Left hindlimb (tissue), 1 donor: Measurements from ENCODE around the gene EXOC1.

Experiments
- DNase-seq: peaks from one replicate; pipeline ENCODE4 v3.0.0-alpha.2; 2018

Gene EXOC1

DNA sequence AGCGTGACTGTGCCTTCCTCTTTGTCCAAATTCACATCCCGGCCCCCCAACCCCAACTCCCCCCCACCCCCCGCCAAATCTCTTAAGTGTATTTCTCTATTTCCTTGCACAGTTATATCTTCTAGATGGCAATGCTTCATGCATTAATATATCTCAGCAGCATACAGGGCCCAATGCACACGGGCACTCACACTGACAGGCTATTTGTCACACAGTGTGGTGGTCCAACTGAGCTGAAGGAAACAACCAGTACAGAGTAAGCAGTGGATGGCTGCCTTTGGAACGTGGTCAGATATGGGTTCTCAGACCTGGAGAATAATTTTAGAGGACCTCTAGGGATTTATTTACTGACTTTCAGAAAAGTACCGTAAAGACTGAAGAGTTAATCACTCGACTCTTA is 681 bp downstream of the EXOC1 start:
- DNase-seq, result peak; percentile 26

DNA sequence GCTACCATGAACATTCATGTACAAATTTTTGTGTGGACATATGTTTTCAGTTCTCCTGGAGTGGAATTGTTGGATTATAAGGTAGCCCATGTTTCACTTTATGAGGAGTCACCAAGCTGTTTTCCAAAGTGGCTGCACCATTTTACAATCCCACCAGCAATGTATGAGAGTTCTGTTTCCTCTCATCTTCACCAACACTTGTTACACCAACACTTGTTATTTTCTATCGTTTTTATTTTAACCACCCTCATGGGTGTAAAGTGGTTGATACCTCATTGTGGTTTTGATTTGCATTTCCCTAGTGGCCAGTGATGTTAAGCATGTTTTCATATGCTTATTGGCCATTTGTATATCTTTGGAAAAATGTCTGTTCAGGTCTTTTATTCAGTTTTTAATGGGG is 4.1 kb downstream of the EXOC1 start:
- no peak for DNase-seq

DNA sequence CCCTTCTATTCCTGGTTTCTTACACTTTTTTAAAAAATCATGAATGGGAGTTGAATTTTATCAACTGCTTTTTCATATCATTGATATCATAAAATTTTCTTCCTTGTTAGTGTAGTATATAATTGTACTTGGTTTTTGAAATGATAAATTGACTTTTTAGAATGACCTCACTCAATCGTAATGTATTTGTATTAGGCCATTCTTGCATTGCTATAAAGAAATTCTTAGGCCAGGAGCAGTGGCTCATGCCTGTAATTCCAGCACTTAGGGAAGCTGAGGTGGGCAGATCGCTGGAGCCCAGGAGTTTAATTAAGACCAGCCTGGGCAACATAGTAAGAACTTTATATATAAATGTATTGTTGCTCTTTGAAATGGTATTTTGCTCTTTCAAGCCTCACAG is 6.3 kb downstream of the EXOC1 start:
- no peak for DNase-seq

DNA sequence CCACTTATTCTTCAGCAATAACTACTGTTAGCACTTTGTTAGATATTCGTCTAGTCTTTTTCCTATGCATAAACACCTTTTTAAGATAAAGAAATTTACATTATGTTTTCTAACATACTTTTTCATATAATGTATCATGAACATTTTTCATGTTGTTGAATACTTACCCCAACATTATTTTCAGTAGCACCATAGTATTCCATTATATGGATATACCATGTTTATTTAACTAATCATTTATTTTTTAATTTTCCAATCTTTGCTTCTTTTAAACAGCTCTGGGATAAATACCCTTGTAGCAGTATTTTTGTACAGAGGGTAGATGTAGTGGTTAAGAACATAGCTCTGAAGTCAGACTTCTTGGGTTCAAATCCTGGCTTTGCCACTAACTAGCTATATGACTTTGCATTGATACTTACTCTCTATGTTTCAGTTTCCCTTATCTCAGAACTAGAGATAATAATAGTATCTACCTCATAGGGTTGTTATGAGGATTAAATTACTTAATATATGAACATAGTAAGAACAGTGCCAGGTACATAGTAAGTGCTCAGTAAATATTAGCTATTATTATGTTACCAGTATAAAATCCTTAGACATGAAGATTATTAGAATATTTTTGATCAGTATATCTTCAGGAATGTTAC is 11.3 kb downstream of the EXOC1 start:
- no peak for DNase-seq

GRCh38 chr4:55865228-55865806 is 11.9 kb downstream of the EXOC1 start:
- DNase-seq, result no peak

- no peak for DNase-seq
These were observed 13.0 kb downstream of the EXOC1 start for GRCh38 chr4:55866290-55866907.

GRCh38 chr4:55866973-55867574 is 13.6 kb downstream of the EXOC1 start:
- no peak for DNase-seq

DNA sequence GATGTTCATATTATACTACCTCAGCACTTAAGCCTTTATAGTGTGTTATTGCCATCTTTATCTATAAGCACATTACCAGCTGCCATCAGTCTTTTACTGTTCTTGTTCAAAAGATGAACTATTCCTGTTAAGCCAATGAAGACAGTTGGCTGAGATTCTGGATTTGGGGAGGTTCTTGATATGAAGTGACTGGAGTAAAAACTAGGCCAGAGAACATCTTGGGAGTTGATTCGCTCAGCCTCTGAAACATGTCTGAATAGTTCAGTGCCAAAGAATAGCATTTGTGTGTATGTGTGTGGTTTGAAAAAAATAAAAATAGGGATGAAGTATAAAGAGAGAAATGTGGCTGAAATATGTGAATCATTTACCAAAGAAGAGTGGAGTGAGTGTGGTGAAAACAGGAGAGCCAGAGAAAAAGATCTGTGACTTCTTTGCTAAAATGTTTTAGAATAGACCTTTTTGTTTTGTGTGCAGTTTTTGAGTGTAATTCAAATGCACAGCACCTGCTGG is 15.2 kb downstream of the EXOC1 start:
- no peak for DNase-seq

DNA sequence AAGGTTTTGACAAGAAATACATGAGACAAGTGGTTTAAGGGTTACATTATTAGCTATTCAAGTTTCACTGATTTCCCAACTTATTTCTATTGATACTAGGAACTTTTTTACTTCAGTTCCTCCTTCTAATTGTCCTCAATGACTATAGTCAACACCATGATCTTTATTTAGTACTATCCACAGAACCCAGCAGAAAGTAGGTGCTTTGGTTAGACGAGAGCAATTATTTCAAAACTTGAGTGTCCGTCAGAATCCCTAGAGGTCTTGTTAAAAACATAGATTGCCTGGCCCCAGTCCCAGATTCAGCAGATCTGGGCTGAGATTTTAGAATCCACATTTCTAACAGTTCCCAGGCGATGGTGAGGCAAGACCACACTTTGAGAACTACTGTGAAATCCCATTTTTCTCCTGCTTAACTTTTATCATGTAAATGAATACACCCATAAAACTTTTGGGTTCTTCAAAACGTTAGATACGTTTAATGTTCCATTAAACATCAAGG is 17.9 kb downstream of the EXOC1 start:
- DNase-seq, result no peak

GRCh38 chr4:55874831-55875230 is 21.4 kb downstream of the EXOC1 start:
- no peak for DNase-seq

DNA sequence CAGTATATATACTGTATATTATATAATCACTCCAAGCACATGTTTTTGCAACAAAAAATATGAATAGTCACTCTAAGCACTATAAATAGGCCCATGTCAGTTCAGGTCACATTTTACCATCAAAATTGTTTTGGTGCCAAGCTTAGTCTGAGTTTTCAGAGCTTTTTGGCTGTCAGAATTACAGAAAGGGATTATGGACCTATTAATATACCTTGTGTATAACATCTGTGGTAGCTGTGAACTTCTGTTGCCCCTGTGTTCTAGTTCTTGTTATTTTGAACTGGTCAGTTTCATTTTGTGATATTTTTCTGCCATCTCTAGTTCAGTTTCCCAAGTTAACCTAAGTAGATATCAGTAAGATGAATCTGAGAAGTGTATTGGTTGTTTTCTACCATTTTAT is 22.9 kb downstream of the EXOC1 start:
- DNase-seq, result no peak

DNA sequence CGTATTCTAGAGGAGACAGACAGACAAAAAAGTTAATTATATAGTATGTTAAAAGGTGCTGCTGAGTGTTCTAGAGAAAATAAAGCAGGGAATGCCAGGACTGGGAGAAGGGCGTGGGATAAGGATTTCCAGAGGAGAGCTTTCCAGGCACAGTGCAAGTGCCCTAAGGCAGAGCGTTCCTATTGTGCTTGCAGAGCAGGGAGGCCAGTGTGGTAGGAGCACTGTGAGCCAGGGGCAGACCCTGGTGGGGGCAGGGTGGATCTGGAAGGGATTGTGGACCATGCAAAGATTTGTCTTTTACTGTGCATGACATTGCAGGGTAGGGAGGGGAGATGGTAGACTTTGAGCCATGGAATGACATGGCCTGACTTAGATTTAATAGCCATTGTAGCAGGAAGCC is 25.8 kb downstream of the EXOC1 start:
- DNase-seq, result no peak

DNA sequence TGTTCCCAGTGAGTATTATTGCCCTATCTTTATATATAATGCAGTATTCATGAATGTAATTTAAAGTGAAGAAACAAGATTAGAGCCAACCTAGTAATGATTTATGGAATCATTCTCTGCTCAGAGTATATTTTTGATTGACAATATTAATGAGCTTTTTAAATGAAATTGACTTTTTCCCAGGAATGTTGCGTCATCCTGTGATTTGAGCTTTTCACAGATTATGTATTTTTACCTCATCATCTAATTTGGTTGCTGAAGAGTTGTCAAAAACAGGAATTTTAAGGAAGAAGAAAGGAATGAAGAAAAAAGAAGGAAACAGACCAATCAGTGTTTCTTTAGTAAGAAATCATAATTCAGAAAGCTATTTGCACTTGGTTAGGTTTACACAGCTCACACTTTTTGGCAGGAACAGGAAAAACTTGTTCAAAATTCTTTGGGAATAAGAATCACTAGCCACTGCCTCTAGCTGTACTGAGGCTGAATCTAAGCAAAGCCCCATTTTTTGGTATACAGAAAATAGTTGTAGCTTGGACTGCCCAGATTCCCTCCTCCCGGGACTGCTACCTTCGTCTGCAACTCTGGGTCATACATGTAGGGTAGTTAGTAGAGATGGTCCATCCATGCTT is 27.3 kb downstream of the EXOC1 start:
- DNase-seq, result no peak

DNA sequence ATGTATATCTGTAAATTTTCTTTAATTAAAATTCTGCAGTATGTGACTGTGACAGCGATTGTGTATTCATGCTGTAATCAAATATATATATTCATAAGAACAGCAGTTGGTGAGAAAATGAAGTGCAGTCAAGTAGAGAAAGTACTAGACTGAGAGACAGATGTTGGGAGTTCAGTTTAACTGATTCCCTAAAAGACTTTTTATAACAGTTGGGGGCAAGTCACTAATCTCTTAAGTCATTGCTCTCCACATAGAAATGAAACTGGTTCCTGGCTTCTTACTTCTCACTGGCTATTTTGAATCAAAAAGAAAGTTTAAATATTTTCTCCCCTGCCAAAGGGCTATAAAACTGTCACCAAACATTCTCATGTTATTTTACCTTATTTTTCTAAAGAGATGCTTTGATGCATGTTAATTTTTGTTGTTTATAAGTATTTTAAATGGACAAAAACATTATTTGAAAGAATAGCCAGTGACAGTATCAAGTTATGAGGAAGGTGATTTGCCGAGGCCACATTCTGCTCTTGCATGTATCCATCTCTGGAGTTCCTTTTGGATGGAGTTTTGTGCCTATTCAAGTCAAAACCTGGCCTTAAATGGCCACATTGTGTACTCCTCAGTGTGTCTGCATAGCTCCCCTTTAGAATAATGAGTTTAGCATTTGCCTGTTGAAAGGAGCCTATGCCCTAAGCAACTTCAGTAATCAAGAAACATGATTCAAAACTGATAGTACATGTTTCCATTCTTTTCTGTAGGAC is 30.8 kb downstream of the EXOC1 start:
- DNase-seq, result no peak

DNA sequence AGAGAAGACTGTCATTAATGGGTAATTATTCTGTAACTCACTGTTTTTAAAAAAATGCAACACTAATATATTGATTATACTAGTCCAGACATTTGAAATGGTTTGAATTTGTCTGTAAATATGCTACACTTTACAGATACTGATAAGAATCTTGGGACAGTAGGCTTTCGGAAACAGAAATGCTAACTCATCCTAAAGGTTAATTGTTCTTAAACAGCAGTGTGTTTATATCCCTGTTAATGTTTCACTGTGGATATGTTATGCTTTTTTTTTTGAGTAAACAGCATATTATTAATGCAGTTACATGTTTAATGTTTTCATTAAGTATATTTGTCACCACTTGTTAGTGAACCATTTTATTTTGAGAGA is 31.4 kb downstream of the EXOC1 start:
- DNase-seq, result no peak

DNA sequence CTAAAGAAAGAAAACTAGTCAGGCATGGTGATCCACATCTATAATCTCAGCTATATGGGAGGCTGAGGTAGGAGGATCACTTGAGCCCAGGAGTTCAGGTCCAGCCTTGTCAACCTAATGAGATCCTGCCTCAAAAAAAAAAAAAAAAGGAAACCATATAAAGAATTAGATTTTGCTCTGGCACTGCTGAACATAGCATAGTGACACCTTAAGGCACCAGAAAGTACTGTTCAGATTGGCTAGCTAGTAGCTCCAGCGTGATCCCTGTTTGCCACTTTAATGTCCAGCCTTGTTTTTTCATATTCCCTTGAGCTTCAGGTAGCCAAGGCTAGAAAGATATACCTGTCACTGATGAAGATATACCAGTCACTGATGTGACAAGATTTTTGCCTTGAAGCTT is 34.1 kb downstream of the EXOC1 start:
- DNase-seq, result no peak

DNA sequence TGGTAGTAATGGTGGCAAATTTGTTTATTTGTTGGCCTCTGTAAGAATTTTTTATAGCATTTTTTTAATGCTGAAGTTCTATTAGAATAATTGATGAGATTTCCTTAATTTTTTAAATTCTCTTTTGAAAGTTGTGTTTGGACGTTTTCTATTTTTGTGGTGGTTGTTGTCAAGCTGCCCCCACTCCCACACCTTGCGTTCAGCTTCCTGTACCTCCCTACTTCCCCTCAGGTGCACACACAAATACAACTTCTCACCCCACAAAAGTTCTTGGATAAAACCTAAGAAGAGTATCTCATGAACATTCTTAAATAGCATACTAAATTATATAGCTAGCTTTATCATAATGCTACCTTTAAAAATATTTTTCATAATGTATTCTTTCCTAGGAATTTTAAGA is 38.7 kb downstream of the EXOC1 start:
- DNase-seq, result no peak

DNA sequence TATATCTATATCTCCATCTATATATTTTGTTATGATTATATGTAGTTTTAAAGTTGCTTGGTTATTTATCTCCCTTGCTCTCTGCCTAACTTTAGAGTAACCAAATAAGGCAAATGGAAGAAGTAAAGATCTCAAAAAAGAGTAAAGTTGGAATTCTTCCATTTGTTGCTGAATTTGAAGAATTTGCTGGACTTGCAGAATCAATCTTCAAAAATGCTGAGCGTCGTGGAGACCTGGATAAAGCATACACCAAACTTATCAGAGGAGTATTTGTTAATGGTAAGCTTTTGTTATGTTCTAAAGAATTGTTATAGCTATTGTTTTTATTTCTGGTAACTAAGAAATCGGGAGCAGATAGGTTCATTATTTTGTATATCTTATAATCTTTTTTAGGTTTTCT is 43.2 kb downstream of the EXOC1 start:
- DNase-seq, result no peak

DNA sequence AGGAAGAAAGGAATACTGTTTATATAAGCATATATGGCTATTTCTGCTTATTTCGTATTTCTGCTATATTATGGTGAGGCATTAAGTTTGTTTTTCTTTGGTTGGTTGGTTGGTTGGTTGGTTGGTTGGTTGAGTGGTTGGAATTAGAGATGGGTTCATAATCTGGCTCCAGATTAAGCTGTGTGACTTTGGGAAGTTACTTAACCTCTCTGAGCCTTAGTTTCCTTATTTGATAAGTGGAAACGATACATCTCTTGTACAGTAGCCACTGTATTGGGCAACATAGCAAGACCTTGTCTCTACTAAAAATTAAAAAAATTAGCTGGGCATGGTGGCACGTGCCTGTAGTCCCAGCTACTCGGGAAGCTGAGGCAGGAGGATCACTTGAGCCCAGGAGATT is 49.2 kb downstream of the EXOC1 start:
- DNase-seq, result no peak

DNA sequence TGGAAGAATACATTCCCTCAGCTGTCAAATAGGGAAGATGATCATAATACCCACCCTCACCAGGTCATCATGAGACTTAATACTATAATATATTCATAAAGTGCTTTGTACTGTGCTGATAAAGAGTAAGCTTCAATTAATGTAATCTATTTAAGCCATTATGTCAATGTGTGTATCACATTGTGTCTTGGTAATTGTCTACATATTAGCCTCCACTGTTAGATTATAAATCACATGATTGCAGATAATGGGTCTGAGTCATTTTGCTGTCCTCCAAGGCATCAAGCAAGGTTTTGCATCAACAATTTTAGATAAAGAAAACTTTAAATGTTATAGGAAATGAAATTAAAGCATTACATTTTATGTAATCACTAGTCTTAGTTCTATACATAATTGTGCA is 50.1 kb downstream of the EXOC1 start:
- DNase-seq, result no peak

DNA sequence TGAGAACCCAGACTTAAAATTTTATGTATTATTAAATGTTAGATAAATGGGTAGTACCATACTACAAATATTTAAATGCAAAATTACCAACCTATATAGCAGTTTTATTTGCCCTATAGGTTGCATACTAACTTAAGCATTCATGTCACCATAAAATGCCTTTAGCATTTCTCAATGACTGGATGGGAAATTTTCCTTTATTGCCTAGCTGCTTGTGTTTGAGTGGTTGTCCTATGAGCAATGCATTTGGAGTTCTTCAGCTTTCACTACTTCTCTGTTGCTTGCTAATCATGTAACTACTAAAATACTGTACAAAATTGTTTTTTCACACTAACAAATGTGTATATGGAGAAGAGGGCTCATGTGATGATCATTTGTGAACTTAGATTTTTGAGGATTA is 51.1 kb downstream of the EXOC1 start:
- DNase-seq, result no peak

GRCh38 chr4:55906323-55906722 is 52.9 kb downstream of the EXOC1 start:
- DNase-seq, result no peak

GRCh38 chr4:55906989-55907388 is 53.5 kb downstream of the EXOC1 start:
- DNase-seq, result no peak
